ENCODE measurements around the gene PARN. TPM values are rescaled to one million over a fixed set of nuclear protein-coding genes. Genes with fewer than 3 reads are reported as not detected.

Gene PARN
- total and polyA plus RNA-seq, 7 donors = 10.3 to 20.9 (median 14.1) TPM

DNA sequence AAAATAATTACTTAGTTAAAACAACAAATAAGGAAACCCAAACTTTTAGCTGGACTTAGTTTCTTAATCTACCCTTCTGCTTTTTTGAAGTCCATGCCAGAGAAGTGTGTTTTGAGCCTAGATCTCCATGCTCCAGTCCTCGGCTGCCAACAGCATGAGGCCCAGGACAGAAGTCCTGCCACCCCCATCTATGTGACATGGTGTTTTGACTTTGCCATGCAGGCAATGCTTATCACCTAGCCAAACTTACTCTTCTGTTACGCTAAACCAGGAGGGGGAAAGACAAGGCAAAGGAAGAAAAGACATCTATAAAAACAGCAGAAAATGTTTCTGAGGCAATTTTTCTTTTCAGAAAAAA lies 119.5 kb downstream of the PARN start:
- peak overlapping the region; percentile 18 for H3K27ac ChIP-seq
- no peak for DNase-seq
- no peak overlapping the region for H3K4me3 ChIP-seq
- H3K36me3 ChIP-seq (ENCODE audit: insufficient read depth in 1 of 2, low read depth in 1 of 2) = no peaks in the 10 kb centered on the region
- peaks cover 36% of the 10 kb centered on the region for H3K4me1 ChIP-seq
- H3K27me3 ChIP-seq (ENCODE audit: insufficient read depth in 3 of 3, low read length in 2 of 3) = no peaks in the 10 kb centered on the region
- intact Hi-C loops (cut with DNase I) = no loop called here
- H3K9me3 ChIP-seq = no peaks in the 10 kb centered on the region
- TF ChIP-seq, protein P1, sequence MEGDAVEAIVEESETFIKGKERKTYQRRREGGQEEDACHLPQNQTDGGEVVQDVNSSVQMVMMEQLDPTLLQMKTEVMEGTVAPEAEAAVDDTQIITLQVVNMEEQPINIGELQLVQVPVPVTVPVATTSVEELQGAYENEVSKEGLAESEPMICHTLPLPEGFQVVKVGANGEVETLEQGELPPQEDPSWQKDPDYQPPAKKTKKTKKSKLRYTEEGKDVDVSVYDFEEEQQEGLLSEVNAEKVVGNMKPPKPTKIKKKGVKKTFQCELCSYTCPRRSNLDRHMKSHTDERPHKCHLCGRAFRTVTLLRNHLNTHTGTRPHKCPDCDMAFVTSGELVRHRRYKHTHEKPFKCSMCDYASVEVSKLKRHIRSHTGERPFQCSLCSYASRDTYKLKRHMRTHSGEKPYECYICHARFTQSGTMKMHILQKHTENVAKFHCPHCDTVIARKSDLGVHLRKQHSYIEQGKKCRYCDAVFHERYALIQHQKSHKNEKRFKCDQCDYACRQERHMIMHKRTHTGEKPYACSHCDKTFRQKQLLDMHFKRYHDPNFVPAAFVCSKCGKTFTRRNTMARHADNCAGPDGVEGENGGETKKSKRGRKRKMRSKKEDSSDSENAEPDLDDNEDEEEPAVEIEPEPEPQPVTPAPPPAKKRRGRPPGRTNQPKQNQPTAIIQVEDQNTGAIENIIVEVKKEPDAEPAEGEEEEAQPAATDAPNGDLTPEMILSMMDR (IDR thresholded peaks at IDR 0.05) = no peak
- WGBS, 3 donors = 54 to 78% (median 57%) methylated on average over 2 of the region's 2 CpGs
- no peak for ATAC-seq

DNA sequence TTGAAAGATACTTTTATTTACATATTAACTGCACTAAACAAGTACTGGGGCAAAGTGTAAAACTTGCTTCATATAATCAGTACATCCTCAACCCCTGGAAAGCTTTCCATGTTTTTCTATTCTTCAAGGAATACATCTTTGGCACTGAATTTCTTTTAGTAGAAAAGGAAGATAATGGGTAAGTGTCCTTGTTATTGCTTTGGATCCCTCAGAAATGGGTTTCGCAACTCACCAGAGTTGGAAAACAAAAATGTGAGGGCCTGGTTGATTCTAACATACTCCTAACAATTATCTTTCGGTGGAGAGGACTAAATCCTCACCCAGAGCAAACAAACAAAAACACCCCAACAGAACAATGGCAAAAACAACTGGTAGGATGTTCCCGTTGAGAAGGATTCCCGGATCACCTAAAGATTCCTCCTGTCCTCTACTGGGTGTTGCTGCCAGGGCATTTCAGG lies 120.4 kb downstream of the PARN start:
- intact Hi-C loops (cut with DNase I) = no loop called here
- peaks cover 42% of the 10 kb centered on the region for H3K4me1 ChIP-seq
- no peaks in the 10 kb centered on the region for H3K27me3 ChIP-seq (ENCODE audit: insufficient read depth in 3 of 3, low read length in 2 of 3)
- WGBS, 3 donors = 59 to 82% (median 61%) methylated on average over 4 of the region's 4 CpGs
- ATAC-seq = no peak
- H3K9me3 ChIP-seq = no peaks in the 10 kb centered on the region
- H3K27ac ChIP-seq = peak overlapping the region; percentile 20
- TF ChIP-seq, protein P1 (IDR thresholded peaks at IDR 0.05) = no peak
- H3K4me3 ChIP-seq = no peak overlapping the region
- DNase-seq = no peak
- H3K36me3 ChIP-seq (ENCODE audit: insufficient read depth in 1 of 2, low read depth in 1 of 2) = no peaks in the 10 kb centered on the region

DNA sequence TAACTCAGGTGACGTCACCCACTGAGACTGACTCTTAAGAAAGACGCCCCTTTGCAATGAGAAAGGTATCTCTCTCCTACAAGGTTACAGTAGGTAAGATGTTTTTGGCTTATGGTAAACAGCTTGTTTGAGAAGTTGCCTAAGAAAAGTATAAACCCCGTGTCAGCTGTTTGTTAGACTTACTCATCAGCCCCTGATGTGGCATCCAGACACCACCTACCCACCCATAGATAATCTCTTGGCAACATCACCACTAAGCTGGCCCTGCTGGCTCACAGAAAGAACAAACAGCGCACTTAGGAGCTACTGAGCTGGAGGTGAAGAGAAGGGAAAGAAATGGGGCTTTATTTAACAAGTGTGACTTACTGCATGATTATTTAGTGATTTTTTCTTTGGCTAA lies 121.0 kb downstream of the PARN start:
- intact Hi-C loops (cut with DNase I) = no loop called here
- no peaks in the 10 kb centered on the region for H3K36me3 ChIP-seq (ENCODE audit: insufficient read depth in 1 of 2, low read depth in 1 of 2)
- H3K9me3 ChIP-seq = no peaks in the 10 kb centered on the region
- DNase-seq (no peak), ATAC-seq (peak; percentile 34 to 71 (median 66))
- peaks cover 49% of the 10 kb centered on the region for H3K4me1 ChIP-seq
- H3K4me3 ChIP-seq = no peak overlapping the region
- no peaks in the 10 kb centered on the region for H3K27me3 ChIP-seq (ENCODE audit: insufficient read depth in 3 of 3, low read length in 2 of 3)
- H3K27ac ChIP-seq = peak overlapping the region; percentile 20
- TF ChIP-seq, protein P1 (IDR thresholded peaks at IDR 0.05) = no peak
- 73 to 81% (median 79%) methylated on average over 4 of the region's 4 CpGs for WGBS, 3 donors

DNA sequence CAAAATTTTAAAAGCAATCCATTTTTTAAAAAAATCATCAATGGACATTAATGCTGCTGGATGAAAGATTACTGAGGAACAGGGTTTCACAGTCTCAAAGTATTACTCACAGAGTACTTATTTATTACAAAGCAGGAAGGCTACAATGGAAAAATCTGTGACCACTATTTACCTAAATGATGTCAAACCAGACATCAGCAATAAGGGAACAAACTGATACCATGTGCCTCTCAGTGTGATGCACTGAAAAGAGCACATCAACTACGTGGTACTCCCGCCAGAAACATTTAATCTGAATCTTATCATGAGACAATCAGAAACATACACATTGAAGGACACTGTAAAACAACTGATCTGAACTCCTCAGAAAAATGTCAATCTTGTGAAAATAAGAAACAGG lies 124.2 kb downstream of the PARN start:
- intact Hi-C loops (cut with DNase I) = no loop called here
- H3K27ac ChIP-seq = peak overlapping the region; percentile 63
- ATAC-seq = peak in 1 of 4 donors; percentile 2

More for the DNA sequence above, 124.2 kb downstream of the PARN start:
- Histone ChIP-seq H3K9me3 (no peaks in the 10 kb centered on the region), H3K4me3 (no peak overlapping the region), H3K36me3 (ENCODE audit: insufficient read depth in 1 of 2, low read depth in 1 of 2) (no peaks in the 10 kb centered on the region), H3K27me3 (ENCODE audit: insufficient read depth in 3 of 3, low read length in 2 of 3) (no peaks in the 10 kb centered on the region), H3K4me1 (peaks cover 75% of the 10 kb centered on the region)
- TF ChIP-seq, protein P1 (IDR thresholded peaks at IDR 0.05) = no peak
- 36 to 79% (median 46%) methylated on average over 2 of the region's 2 CpGs for WGBS, 3 donors
- DNase-seq = no peak

Data from psoas muscle (tissue), 8 donors.